ENCODE measurements around the gene PDAP1. TPM values are rescaled to one million over a fixed set of nuclear protein-coding genes. Genes with fewer than 3 reads are reported as not detected.

The PDAP1 gene
- total and polyA plus RNA-seq, 9 of the 15 experiments (the other 6 are each of a cell fraction or from before 2014, with no cell fraction given) = 10.2 to 315 (median 129) TPM

DNA sequence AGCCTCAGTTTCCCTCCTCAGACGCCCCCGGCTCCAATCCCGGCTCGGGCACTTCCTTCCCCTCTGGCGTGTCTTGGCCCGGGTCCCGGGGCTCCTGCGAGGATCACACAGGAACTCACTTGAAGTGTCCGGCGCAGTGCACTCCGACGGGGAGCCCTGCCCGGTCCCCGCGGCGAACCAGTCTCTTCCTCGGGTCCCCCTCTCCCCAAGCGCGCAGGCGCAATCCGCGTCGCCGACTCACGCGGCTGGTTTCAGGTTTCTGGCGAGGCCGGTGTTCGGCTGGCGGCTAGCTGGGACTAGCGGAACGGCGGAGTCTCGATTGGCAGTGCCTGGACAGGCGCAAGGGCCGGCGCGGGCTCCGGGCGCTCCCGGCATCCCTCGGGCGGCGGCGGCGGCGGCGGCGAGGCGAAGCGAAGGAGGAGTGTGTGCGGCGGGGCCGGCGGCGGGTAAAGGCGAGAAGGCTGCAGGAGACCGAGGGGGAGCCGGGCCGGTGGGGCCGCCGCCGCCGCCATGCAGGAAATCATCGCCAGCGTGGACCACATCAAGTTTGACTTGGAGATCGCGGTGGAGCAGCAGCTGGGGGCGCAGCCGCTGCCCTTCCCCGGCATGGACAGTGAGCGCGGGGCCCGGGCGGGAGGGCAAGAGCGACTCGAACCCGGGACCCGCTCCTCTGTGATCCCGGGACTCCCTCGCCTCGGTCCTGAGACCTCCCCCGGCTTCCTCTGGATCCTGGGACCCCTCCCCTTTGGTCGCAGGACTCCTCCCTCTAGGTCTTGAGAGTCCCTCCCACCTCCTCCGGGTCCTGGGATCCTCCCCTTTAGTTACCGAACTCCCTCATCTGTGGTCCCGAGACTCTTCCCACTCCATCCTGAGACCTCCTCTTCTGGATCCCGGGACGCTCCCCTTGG is 30.4 kb upstream of the PDAP1 start, which contains the start of the genes CPSF4 and PTCD1 (continued):
- TF ChIP-seq, protein P1, sequence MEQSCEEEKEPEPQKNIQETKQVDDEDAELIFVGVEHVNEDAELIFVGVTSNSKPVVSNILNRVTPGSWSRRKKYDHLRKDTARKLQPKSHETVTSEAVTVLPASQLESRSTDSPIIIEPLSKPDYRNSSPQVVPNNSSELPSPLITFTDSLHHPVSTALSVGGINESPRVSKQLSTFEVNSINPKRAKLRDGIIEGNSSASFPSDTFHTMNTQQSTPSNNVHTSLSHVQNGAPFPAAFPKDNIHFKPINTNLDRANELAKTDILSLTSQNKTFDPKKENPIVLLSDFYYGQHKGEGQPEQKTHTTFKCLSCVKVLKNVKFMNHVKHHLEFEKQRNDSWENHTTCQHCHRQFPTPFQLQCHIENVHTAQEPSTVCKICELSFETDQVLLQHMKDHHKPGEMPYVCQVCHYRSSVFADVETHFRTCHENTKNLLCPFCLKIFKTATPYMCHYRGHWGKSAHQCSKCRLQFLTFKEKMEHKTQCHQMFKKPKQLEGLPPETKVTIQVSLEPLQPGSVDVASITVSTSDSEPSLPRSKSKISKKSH (CRISPR knock-in tag; IDR thresholded peaks at IDR 0.05) = no peak
- TF ChIP-seq ZKSCAN8 (CRISPR knock-in tag; IDR thresholded peaks at IDR 0.05) = no peak
- TF ChIP-seq, protein P2, sequence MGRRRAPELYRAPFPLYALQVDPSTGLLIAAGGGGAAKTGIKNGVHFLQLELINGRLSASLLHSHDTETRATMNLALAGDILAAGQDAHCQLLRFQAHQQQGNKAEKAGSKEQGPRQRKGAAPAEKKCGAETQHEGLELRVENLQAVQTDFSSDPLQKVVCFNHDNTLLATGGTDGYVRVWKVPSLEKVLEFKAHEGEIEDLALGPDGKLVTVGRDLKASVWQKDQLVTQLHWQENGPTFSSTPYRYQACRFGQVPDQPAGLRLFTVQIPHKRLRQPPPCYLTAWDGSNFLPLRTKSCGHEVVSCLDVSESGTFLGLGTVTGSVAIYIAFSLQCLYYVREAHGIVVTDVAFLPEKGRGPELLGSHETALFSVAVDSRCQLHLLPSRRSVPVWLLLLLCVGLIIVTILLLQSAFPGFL (CRISPR knock-in tag; IDR thresholded peaks at IDR 0.05) = no peak
- TF ChIP-seq, protein P3, sequence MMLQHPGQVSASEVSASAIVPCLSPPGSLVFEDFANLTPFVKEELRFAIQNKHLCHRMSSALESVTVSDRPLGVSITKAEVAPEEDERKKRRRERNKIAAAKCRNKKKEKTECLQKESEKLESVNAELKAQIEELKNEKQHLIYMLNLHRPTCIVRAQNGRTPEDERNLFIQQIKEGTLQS (IDR thresholded peaks at IDR 0.05) = no peak
- TF ChIP-seq, protein P3 (CRISPR knock-in tag; conservative IDR thresholded peaks at IDR 0.05) = peak; percentile 73
- no peak for TF ChIP-seq TEAD1 (CRISPR knock-in tag; IDR thresholded peaks at IDR 0.05)
- TF ChIP-seq RUNX1 (IDR thresholded peaks at IDR 0.05; ENCODE audit: low read depth) = peak; percentile 70; the same call in 1 of the 2 replicates
- 0 out of 2 replicates have a peak, but pooled peaks have one; percentile 14 for TF ChIP-seq ZSCAN29 (IDR thresholded peaks at IDR 0.05)
- TF ChIP-seq MTA3 (IDR thresholded peaks at IDR 0.05; ENCODE audit: borderline replicate concordance) = peak; percentile 71; the same call in 1 of the 2 replicates
- TF ChIP-seq KDM4B (IDR thresholded peaks at IDR 0.05; ENCODE audit: borderline replicate concordance in 2 of 2, low read depth in 1 of 2) = 0 out of 4 replicates have a peak, but pooled peaks of 1 of the 2 experiments have one; percentile 71
- no peak for TF ChIP-seq RAD51 (IDR thresholded peaks at IDR 0.05; ENCODE audit: borderline replicate concordance, low read depth)
- TF ChIP-seq ZNF444 (CRISPR knock-in tag; IDR thresholded peaks at IDR 0.05) = no peak
- no peak for TF ChIP-seq SREBF2 (CRISPR knock-in tag; IDR thresholded peaks at IDR 0.05)
- TF ChIP-seq ZNF184 (CRISPR knock-in tag; IDR thresholded peaks at IDR 0.05) = no peak
- no peak for TF ChIP-seq MCM2 (IDR thresholded peaks at IDR 0.05; ENCODE audit: low read depth)
- TF ChIP-seq ZNF79 (CRISPR knock-in tag; IDR thresholded peaks at IDR 0.05; ENCODE audit: low read depth) = no peak
- TF ChIP-seq ZNF431 (CRISPR knock-in tag; IDR thresholded peaks at IDR 0.05) = no peak
- no peak for TF ChIP-seq PRPF4 (IDR thresholded peaks at IDR 0.05; ENCODE audit: insufficient read depth, low read depth, low read length, poor library complexity, severe bottlenecking)
- no peak for TF ChIP-seq ZBTB1 (CRISPR knock-in tag; IDR thresholded peaks at IDR 0.05; ENCODE audit: borderline replicate concordance, low read depth)
- TF ChIP-seq NFRKB (IDR thresholded peaks at IDR 0.05; ENCODE audit: low read depth) = no peak
- TF ChIP-seq GTF2F1 (IDR thresholded peaks at IDR 0.05; ENCODE audit: low read depth, low read length) = peak; percentile 47; the same call in 1 of the 2 replicates
- TF ChIP-seq SRSF7 (optimal IDR thresholded peaks at IDR 0.05; ENCODE audit: low read depth, low read length) = no peak
- no peak for TF ChIP-seq PTBP1 (IDR thresholded peaks at IDR 0.05; ENCODE audit: low read depth, low read length)
- TF ChIP-seq FOS (IDR thresholded peaks at IDR 0.05; ENCODE audit: extremely low read depth, insufficient read length) = no peak

Measured in K562 (cell line).